HG02798 (cell line): ENCODE data around the gene PDGFB.
A peak's percentile ranks its signal among the peaks of the same experiment; 100 is the strongest.

Experiments used
- ATAC-seq: cut with Tn5 transposase; IDR thresholded peaks from one replicate; pipeline ENCODE4 v1.9.1; 2021; ENCODE audit warnings: mild to moderate bottlenecking; ENCODE audit not compliant: unreplicated experiment, poor library complexity

PDGFB gene

GRCh38 chr22:39241794-39242594, 2.8 kb downstream of the PDGFB start:
- no peak for ATAC-seq

GRCh38 chr22:39240831-39241793, 3.7 kb downstream of the PDGFB start:
- no peak for ATAC-seq

- no peak for ATAC-seq
Observed at GRCh38 chr22:39239561-39240423, 5.0 kb downstream of the PDGFB start.

GRCh38 chr22:39238966-39239505, 5.7 kb downstream of the PDGFB start:
- no peak for ATAC-seq

- ATAC-seq = no peak
Observed at GRCh38 chr22:39238561-39238960, 6.2 kb downstream of the PDGFB start.

GRCh38 chr22:39238101-39238466, 6.7 kb downstream of the PDGFB start:
- ATAC-seq = no peak

- no peak for ATAC-seq
Observed at GRCh38 chr22:39237318-39238100, 7.3 kb downstream of the PDGFB start.

GRCh38 chr22:39236321-39237317, 8.2 kb downstream of the PDGFB start:
- peak; percentile 44 for ATAC-seq

- no peak for ATAC-seq
Observed at GRCh38 chr22:39234867-39235687, 9.7 kb downstream of the PDGFB start.

GRCh38 chr22:39234472-39234787, 10.4 kb downstream of the PDGFB start:
- no peak for ATAC-seq

GRCh38 chr22:39233710-39234471, 10.9 kb downstream of the PDGFB start:
- no peak for ATAC-seq

GRCh38 chr22:39232806-39233709, 11.7 kb downstream of the PDGFB start:
- no peak for ATAC-seq

- no peak for ATAC-seq
Observed at GRCh38 chr22:39232246-39232645, 12.5 kb downstream of the PDGFB start.

- no peak for ATAC-seq
Observed at GRCh38 chr22:39231197-39231950, 13.4 kb downstream of the PDGFB start.
